HG03565 (cell line): ENCODE results near the gene FGFR2.

ENCODE experiments used
- ATAC-seq: cut with Tn5 transposase; IDR thresholded peaks from one replicate; pipeline ENCODE4 v1.9.1; 2021; ENCODE audit warnings: mild to moderate bottlenecking, moderate library complexity; ENCODE audit not compliant: unreplicated experiment

Gene FGFR2

DNA sequence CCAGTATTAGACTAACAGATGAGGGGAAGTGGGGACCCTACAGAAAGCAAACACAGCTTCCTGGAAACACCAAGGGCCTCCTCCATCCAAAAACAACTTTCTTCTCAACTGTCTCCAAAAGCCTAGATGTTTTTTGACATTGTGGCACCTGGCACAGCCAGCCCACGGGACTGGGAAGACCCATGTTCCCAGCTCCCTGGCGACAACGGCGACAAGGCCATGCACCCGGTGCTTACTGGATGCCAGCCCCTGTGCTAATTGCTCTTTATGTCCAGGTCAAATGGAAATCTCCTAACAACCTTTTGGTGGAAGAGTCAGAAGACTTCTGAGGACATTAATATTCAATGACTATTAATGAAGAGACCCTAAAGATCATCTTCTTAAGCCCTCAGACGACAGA lies 7.1 kb downstream of the FGFR2 start:
- no peak for ATAC-seq

DNA sequence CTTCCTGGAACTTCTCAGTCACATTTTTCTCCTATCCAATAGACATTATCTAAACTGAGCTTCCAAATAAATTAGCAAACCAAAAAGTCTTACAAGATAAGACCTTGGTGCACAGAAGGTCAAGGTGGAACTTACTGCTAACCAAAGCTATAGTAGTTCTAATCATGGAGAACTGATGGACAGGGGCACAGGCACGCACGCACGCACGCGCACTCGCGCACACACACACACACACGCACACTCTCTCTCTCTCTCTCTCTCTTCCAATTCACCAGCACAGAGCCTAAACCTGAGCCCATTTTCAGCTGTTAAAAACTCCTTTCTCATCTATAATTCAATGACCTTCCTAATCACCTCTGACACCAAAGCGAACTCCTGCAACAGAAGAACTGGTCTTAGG lies 7.5 kb downstream of the FGFR2 start:
- no peak for ATAC-seq

GRCh38 chr10:121589553-121589952 lies 8.7 kb downstream of the FGFR2 start:
- ATAC-seq: no peak

GRCh38 chr10:121583857-121584256 lies 14.4 kb downstream of the FGFR2 start:
- no peak for ATAC-seq

GRCh38 chr10:121583258-121583657 lies 15.0 kb downstream of the FGFR2 start:
- ATAC-seq: no peak

DNA sequence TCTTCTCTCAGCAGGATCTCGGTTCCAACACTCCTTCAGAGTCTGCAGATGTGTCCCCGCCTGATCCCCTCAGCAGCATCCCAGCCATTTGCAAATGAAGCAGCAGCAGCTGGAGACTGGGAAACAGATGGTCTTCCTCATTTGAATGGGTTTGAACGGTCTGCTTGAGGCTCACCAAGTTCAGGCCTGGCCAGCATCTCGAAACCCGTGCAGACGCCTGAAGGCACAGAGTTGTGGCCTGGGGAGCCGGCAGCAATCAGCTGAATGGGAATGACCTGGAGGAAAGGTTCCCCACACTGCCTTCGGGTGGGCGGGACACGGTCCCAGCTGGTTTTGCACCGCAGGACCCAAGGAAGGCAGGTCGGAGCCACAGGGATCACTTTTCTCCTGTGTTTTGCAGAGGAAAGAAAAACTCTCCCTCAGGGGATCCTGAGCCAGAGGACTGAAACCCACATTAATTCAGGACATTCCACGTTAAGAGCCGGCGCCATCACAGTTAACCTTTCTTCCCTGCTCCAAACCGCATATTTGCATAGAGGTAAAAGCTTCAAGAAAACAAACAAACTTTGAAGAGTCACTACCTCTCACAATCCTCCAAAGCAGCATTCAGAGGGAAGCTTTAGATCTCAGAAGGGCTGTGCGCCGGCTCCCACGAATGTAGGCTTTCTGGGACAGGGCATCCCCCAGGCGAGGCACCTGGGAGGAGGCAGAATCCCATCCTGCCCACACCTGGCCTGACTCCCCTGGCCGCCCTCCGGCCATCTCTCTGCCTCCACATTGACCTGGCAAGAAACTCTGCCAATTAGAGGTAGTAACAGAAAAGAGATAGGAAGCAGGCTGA lies 17.7 kb downstream of the FGFR2 start:
- ATAC-seq: no peak

DNA sequence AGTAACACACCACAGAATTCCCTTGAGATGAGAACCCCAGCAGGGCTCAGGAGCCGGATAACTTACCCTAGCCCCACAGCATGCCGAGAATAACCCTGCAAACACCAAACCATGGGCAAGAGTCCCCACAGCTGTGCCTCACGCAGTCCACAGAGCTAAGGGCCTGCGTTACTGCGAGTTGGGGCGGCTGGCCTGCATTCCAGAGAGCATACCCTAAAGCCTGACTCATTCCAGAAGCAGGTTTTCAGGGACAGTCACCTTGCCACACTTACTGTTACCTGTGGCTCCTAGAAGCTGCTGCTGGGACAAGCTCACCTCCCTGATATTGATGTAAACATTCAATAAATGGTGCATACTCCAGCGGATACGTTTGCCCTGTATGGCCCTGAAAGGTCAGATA lies 18.6 kb downstream of the FGFR2 start:
- ATAC-seq: no peak

GRCh38 chr10:121578965-121579364 lies 19.3 kb downstream of the FGFR2 start:
- no peak for ATAC-seq

- no peak for ATAC-seq
Observed at GRCh38 chr10:121578298-121578697, 19.9 kb downstream of the FGFR2 start.

- ATAC-seq: no peak
Observed at GRCh38 chr10:121577568-121577967, 20.7 kb downstream of the FGFR2 start.

GRCh38 chr10:121576139-121576538 lies 22.1 kb downstream of the FGFR2 start:
- ATAC-seq: no peak

DNA sequence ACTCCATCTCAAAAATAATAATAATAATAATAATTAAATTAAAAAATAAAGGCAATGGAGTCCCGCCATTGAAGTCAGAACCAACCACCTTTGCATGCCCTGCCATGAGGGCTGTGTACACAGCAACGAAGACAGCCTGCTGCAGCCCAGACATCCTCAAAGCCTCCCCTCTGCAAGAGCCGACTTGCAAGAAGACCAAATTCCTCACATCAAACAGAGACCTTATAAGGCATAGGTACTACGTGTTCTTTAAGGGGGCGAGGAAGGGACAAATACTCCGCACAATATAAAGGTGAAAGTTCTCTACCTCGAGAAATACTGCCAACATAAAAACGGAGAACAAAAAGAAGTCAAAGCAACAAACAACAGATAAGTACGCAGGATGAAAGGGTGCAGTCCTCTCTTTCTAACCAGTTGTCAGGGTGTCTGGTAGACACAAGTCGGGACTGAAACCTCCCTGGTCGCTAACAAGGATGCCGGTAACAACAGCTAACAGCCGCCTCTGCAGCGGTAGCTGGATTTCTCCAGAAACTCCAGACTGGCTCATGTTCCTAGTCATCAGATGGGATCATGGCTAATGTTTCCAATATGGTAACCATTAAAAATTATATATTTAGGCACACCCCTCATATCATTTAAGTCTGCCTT lies 23.6 kb downstream of the FGFR2 start:
- no peak for ATAC-seq

DNA sequence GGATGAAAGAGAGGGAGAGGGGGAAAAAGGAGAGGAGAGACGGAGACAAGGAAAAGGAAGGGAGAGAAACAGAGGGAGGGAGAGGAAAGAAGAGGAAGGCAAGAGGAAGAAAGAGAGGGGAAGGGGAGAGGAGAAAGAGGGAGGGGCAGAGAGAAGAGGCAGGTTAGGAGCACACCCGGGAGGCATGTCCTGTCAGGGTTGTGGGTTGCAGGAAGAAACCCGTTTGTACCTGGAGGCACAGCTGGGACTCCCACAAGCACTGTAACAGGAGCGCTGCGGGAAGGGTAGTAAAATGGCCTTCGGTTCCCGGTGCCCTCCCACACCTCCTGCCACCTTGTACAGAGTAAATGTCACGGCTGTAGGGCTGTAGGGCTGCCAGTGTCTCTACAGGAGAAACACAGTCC lies 24.7 kb downstream of the FGFR2 start:
- ATAC-seq: no peak

DNA sequence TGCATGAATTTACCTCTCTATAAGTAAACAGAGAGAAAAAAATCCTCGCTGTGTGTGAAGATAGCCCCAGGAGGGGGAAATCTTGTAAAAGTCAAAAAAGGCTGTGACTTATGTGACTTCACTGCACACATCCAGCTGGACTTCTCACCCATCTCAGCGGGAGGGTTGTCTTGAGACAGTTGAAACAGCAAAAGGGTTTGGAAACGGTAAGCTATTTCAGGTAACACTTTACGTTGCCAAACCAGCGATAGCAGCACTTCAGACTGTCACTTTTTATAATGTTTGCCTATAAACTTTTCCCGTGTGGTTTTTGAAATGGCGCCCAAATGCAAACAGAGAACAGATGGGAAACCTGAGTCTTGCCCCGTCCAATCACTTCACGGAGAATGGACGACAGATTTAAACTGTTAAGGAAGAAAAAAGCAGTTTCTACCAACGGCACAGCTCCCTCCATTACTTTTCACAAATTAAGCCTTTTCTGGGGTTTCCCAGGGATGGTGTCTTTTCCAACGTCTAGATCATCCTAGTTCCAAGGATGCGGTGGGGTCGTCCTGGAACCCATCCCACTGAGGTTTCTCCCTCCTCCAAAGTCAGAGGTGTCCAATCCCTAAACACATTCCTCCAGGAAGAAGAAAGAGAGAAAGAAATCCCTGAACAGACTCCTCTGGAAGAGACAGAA lies 25.2 kb downstream of the FGFR2 start:
- ATAC-seq: no peak

DNA sequence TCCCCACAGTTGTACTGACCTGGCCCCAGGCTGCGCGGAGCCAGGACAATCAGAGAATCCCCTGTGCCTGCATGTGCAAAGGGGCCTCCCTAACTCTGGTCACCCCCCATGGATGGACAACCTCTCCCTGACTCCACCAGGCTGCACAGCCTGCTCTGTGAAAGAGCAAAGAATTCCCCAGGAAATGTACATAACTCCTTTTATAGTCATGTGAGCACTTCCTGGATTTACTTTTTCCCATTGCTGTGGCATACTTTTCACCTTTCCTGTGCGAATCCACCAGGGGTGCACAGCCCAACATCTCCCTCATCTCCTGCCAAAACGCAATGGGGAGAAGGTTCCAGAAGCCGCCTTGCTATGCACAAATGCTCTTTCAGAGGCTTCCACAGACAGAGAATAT lies 27.9 kb downstream of the FGFR2 start:
- ATAC-seq: no peak

DNA sequence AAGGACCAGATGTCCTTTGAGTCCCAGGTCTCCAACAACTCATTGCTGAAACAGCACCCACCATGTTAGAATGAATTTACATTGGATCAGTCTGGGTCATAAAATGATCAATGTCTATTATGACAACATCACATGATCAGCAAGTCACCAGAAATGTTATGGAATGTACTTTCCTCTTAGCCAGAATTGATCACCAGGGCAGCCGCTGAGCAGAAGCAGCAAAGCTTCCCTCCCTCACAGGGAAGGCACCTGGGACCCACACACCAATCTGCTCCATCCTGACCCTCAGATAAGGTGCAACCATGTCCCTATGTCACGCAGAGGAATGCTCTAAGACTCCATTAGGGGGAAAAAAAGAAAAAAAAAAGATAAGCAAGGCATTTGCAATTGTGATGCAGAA lies 30.0 kb downstream of the FGFR2 start:
- ATAC-seq: no peak

DNA sequence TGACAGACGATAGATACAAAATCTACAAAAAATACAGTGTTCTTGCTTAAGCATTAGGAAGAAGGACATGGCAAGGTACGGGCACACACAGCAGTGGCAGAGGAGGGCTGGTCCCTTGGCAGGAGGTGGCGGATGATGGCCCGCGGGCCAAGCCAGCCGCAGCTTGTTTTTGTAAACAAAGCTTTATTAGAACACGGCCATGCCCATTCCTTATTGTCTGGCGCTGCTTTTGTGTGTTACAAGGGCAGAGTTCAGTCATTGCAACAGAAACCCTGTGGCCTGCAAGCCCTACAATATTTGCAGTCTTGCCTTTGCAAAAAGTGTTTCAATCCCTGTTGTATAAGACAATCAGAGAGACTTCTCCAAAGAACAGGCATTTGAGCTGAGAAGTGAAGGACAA lies 30.7 kb downstream of the FGFR2 start:
- ATAC-seq: no peak

- ATAC-seq: no peak
Observed at GRCh38 chr10:121566755-121567154, 31.5 kb downstream of the FGFR2 start.

- no peak for ATAC-seq
Observed at GRCh38 chr10:121559326-121560026, 38.8 kb downstream of the FGFR2 start.

GRCh38 chr10:121558238-121558637 lies 40.0 kb downstream of the FGFR2 start:
- no peak for ATAC-seq

GRCh38 chr10:121556918-121557573 lies 41.2 kb downstream of the FGFR2 start:
- no peak for ATAC-seq
